B cell (primary cell): Measurements from ENCODE around the gene DGCR6L.
"Not testable (repeated sequence)": the region's sequence is repeated elsewhere in the genome, so short reads cannot be mapped to it uniquely, and the experiment has no call there.

Experiments used
- CTCF ChIP-seq: fragments of 200-600 bp; IDR thresholded peaks from one replicate; pipeline ENCODE4 v1.8.0; 2022; ENCODE audit warnings: antibody characterized with exemption, mild to moderate bottlenecking
- EZH2 ChIP-seq: IDR thresholded peaks from 2 replicates; pipeline ENCODE4 v1.6.1; 2012; ENCODE audit warnings: borderline replicate concordance, low read depth, mild to moderate bottlenecking, moderate library complexity, low read length; ENCODE audit not compliant: insufficient read depth, poor library complexity, severe bottlenecking

DNA sequence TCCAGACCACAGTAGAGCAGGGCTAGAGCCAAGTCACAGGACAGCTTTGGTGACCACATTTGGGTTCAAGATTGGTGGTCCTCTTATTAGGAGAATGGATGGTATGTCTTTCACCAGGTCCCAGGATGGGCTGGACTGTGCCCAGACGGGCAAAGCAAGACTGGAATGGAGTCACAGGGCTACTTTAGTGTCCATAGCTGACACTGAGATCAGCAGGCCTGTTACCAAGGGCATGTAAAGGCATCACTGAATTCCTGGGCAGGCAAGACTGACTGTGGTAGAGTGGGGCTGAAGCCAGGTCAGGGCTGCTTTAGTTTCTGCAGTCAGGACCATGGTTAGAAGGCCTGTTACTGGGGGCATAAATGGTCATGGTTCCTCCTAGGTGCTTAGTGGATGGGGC, 6.1 kb upstream of the DGCR6L start:
- not testable (repeated sequence) for TF ChIP-seq CTCF, EZH2
